Activated naive CD4-positive, alpha-beta T cell treated with anti-CD3 and anti-CD28 coated beads, Interleukin-2, amount 50 U/mL, for 24 hours (primary cell): Measurements from ENCODE around the gene RHBDD2.
"Not testable (repeated sequence)": the region's sequence is repeated elsewhere in the genome, so short reads cannot be mapped to it uniquely, and the experiment has no call there.

Experiments used
- H3K27ac Mint-ChIP-seq: one replicate; pipeline ENCODE4 v1.8.0; 2021; ENCODE audit warnings: mild to moderate bottlenecking, mixed read lengths
- H3K27me3 Mint-ChIP-seq: one replicate; pipeline ENCODE4 v1.8.0; 2021; ENCODE audit warnings: mixed read lengths
- H3K36me3 Mint-ChIP-seq: one replicate; pipeline ENCODE4 v1.8.0; 2021; ENCODE audit warnings: mixed read lengths
- H3K4me1 Mint-ChIP-seq: one replicate; pipeline ENCODE4 v1.8.0; 2021; ENCODE audit warnings: mixed read lengths
- H3K4me3 Mint-ChIP-seq: one replicate; pipeline ENCODE4 v1.8.0; 2021; ENCODE audit warnings: mild to moderate bottlenecking, mixed read lengths
- H3K9me3 Mint-ChIP-seq: one replicate; pipeline ENCODE4 v1.8.0; 2021; ENCODE audit warnings: mixed read lengths

RHBDD2 gene

GRCh38 chr7:75854813-75855345 is 24.0 kb upstream of the RHBDD2 start:
- not testable (repeated sequence) for H3K27me3 Mint-ChIP-seq, H3K4me3 Mint-ChIP-seq, H3K9me3 Mint-ChIP-seq, H3K4me1 Mint-ChIP-seq, H3K27ac Mint-ChIP-seq, H3K36me3 Mint-ChIP-seq

GRCh38 chr7:75856536-75856935 is 22.3 kb upstream of the RHBDD2 start:
- Mint-ChIP-seq H3K27ac (no peak overlapping the region), H3K9me3 (no peaks in the 10 kb centered on the region), H3K36me3 (no peaks in the 10 kb centered on the region), H3K4me3 (no peak overlapping the region), H3K27me3 (no peaks in the 10 kb centered on the region), H3K4me1 (peaks cover 9% of the 10 kb centered on the region)

- Mint-ChIP-seq H3K27me3 (no peaks in the 10 kb centered on the region), H3K9me3 (no peaks in the 10 kb centered on the region), H3K4me1 (peaks cover 9% of the 10 kb centered on the region), H3K4me3 (no peak overlapping the region), H3K27ac (no peak overlapping the region), H3K36me3 (no peaks in the 10 kb centered on the region)
Measured at GRCh38 chr7:75858410-75858809, 20.4 kb upstream of the RHBDD2 start.

- H3K27me3 Mint-ChIP-seq, result peaks cover 3% of the 10 kb centered on the region
- H3K36me3 Mint-ChIP-seq, result no peaks in the 10 kb centered on the region
- no peaks in the 10 kb centered on the region for H3K9me3 Mint-ChIP-seq
- no peak overlapping the region for H3K27ac Mint-ChIP-seq
- H3K4me1 Mint-ChIP-seq, result peaks cover 14% of the 10 kb centered on the region
- no peak overlapping the region for H3K4me3 Mint-ChIP-seq
Measured at GRCh38 chr7:75861636-75862035, 17.2 kb upstream of the RHBDD2 start.

GRCh38 chr7:75864251-75864650 is 14.6 kb upstream of the RHBDD2 start:
- H3K36me3 Mint-ChIP-seq, H3K27ac Mint-ChIP-seq, H3K4me3 Mint-ChIP-seq, H3K4me1 Mint-ChIP-seq, H3K9me3 Mint-ChIP-seq, H3K27me3 Mint-ChIP-seq: not testable (repeated sequence)

- H3K27ac Mint-ChIP-seq, result peak overlapping the region; percentile 14
- no peak overlapping the region for H3K4me3 Mint-ChIP-seq
- H3K4me1 Mint-ChIP-seq, result peaks cover 16% of the 10 kb centered on the region
- peaks cover 3% of the 10 kb centered on the region for H3K27me3 Mint-ChIP-seq
- H3K9me3 Mint-ChIP-seq, result no peaks in the 10 kb centered on the region
- H3K36me3 Mint-ChIP-seq, result no peaks in the 10 kb centered on the region
Measured at GRCh38 chr7:75866114-75866488, 12.7 kb upstream of the RHBDD2 start.

GRCh38 chr7:75866489-75867389 is 12.1 kb upstream of the RHBDD2 start:
- H3K4me3 Mint-ChIP-seq, result no peak overlapping the region
- no peaks in the 10 kb centered on the region for H3K9me3 Mint-ChIP-seq
- peaks cover 3% of the 10 kb centered on the region for H3K27me3 Mint-ChIP-seq
- no peaks in the 10 kb centered on the region for H3K36me3 Mint-ChIP-seq
- H3K27ac Mint-ChIP-seq, result peak overlapping the region; percentile 14
- H3K4me1 Mint-ChIP-seq, result peaks cover 16% of the 10 kb centered on the region

GRCh38 chr7:75867390-75867717 is 11.5 kb upstream of the RHBDD2 start:
- no peaks in the 10 kb centered on the region for H3K36me3 Mint-ChIP-seq
- peaks cover 3% of the 10 kb centered on the region for H3K27me3 Mint-ChIP-seq
- no peak overlapping the region for H3K27ac Mint-ChIP-seq
- H3K4me1 Mint-ChIP-seq, result peaks cover 16% of the 10 kb centered on the region
- no peaks in the 10 kb centered on the region for H3K9me3 Mint-ChIP-seq
- H3K4me3 Mint-ChIP-seq, result no peak overlapping the region

- H3K36me3 Mint-ChIP-seq, result no peaks in the 10 kb centered on the region
- peaks cover 16% of the 10 kb centered on the region for H3K4me1 Mint-ChIP-seq
- peaks cover 3% of the 10 kb centered on the region for H3K27me3 Mint-ChIP-seq
- no peaks in the 10 kb centered on the region for H3K9me3 Mint-ChIP-seq
- no peak overlapping the region for H3K27ac Mint-ChIP-seq
- no peak overlapping the region for H3K4me3 Mint-ChIP-seq
Measured at GRCh38 chr7:75868153-75868552, 10.7 kb upstream of the RHBDD2 start.

- peaks cover 16% of the 10 kb centered on the region for H3K4me1 Mint-ChIP-seq
- no peak overlapping the region for H3K27ac Mint-ChIP-seq
- H3K36me3 Mint-ChIP-seq, result no peaks in the 10 kb centered on the region
- H3K4me3 Mint-ChIP-seq, result no peak overlapping the region
- H3K27me3 Mint-ChIP-seq, result peaks cover 2% of the 10 kb centered on the region
- no peaks in the 10 kb centered on the region for H3K9me3 Mint-ChIP-seq
Measured at GRCh38 chr7:75869776-75870379, 9.0 kb upstream of the RHBDD2 start.

GRCh38 chr7:75870557-75871161 is 8.2 kb upstream of the RHBDD2 start:
- peaks cover 16% of the 10 kb centered on the region for H3K4me1 Mint-ChIP-seq
- peak overlapping the region; percentile 33 for H3K4me3 Mint-ChIP-seq
- peaks cover 1% of the 10 kb centered on the region for H3K27me3 Mint-ChIP-seq
- H3K9me3 Mint-ChIP-seq, result no peaks in the 10 kb centered on the region
- H3K36me3 Mint-ChIP-seq, result no peaks in the 10 kb centered on the region
- H3K27ac Mint-ChIP-seq, result peak overlapping the region; percentile 46

- peaks cover 11% of the 10 kb centered on the region for H3K4me1 Mint-ChIP-seq
- no peaks in the 10 kb centered on the region for H3K36me3 Mint-ChIP-seq
- H3K9me3 Mint-ChIP-seq, result no peaks in the 10 kb centered on the region
- peak overlapping the region; percentile 56 for H3K27ac Mint-ChIP-seq
- H3K27me3 Mint-ChIP-seq, result no peaks in the 10 kb centered on the region
- peak overlapping the region; percentile 31 for H3K4me3 Mint-ChIP-seq
Measured at GRCh38 chr7:75872073-75872782, 6.6 kb upstream of the RHBDD2 start.

- H3K36me3 Mint-ChIP-seq, H3K9me3 Mint-ChIP-seq: not testable (repeated sequence)
Measured at GRCh38 chr7:75874180-75874579, 4.7 kb upstream of the RHBDD2 start.

GRCh38 chr7:75875113-75876080 is 3.4 kb upstream of the RHBDD2 start:
- H3K36me3 Mint-ChIP-seq, result no peaks in the 10 kb centered on the region
- H3K9me3 Mint-ChIP-seq, result no peaks in the 10 kb centered on the region
- no peak overlapping the region for H3K27ac Mint-ChIP-seq
- no peaks in the 10 kb centered on the region for H3K27me3 Mint-ChIP-seq
- H3K4me1 Mint-ChIP-seq, result peaks cover 23% of the 10 kb centered on the region
- no peak overlapping the region for H3K4me3 Mint-ChIP-seq

More at GRCh38 chr7:75874180-75874579, 4.7 kb upstream of the RHBDD2 start:
- not testable (repeated sequence) for H3K27me3 Mint-ChIP-seq, H3K27ac Mint-ChIP-seq, H3K4me3 Mint-ChIP-seq
- peaks cover 19% of the 10 kb centered on the region for H3K4me1 Mint-ChIP-seq
